Stimulated activated CD8-positive, alpha-beta memory T cell treated with anti-CD3 and anti-CD28 coated beads, Interleukin-12 subunit alpha, Interleukin-12 subunit beta, amount 100 ng/mL, for 1 hour (primary cell): ENCODE data around the gene OR6X1.
"Not testable (repeated sequence)": the region's sequence is repeated elsewhere in the genome, so short reads cannot be mapped to it uniquely, and the experiment has no call there.

Experiments
- DNase-seq: peaks from one replicate; pipeline ENCODE4 v3.0.0-alpha.2; 2020; ENCODE audit warnings: low read depth

The OR6X1 gene

GRCh38 chr11:123753110-123753509 is 1.2 kb downstream of the OR6X1 start:
- no peak for DNase-seq

GRCh38 chr11:123751781-123752180 is 2.5 kb downstream of the OR6X1 start:
- DNase-seq = no peak

GRCh38 chr11:123748349-123748748 is 6.0 kb downstream of the OR6X1 start:
- not testable (repeated sequence) for DNase-seq

- no peak for DNase-seq
Observed at GRCh38 chr11:123745764-123746451, 8.4 kb downstream of the OR6X1 start.

- no peak for DNase-seq
Observed at GRCh38 chr11:123742724-123743120, 11.6 kb downstream of the OR6X1 start.

GRCh38 chr11:123742031-123742723 is 12.1 kb downstream of the OR6X1 start:
- DNase-seq = no peak

GRCh38 chr11:123741159-123742030 is 12.9 kb downstream of the OR6X1 start, which contains the start of gene ZNF202:
Gene ZNF202 (minus strand): TSS chr11:123741660. CDS start chr11:123730888, 10,772 bp downstream.
- DNase-seq = peak; percentile 79

GRCh38 chr11:123740787-123741158 is 13.5 kb downstream of the OR6X1 start:
- DNase-seq = no peak

- no peak for DNase-seq
Observed at GRCh38 chr11:123738374-123738773, 15.9 kb downstream of the OR6X1 start.

GRCh38 chr11:123736769-123737168 is 17.5 kb downstream of the OR6X1 start:
- DNase-seq = no peak

- DNase-seq = no peak
Observed at GRCh38 chr11:123729602-123730001, 24.7 kb downstream of the OR6X1 start.

GRCh38 chr11:123725995-123726655 is 28.2 kb downstream of the OR6X1 start:
- no peak for DNase-seq

- no peak for DNase-seq
Observed at GRCh38 chr11:123719452-123719851, 34.9 kb downstream of the OR6X1 start.

GRCh38 chr11:123718469-123718868 is 35.8 kb downstream of the OR6X1 start:
- no peak for DNase-seq

GRCh38 chr11:123718063-123718462 is 36.3 kb downstream of the OR6X1 start:
- no peak for DNase-seq

GRCh38 chr11:123712627-123713026 is 41.7 kb downstream of the OR6X1 start:
- not testable (repeated sequence) for DNase-seq

GRCh38 chr11:123707606-123708205 is 46.6 kb downstream of the OR6X1 start:
- DNase-seq = peak; percentile 35

- DNase-seq = no peak
Observed at GRCh38 chr11:123707206-123707605, 47.1 kb downstream of the OR6X1 start.

GRCh38 chr11:123704341-123704740 is 50.0 kb downstream of the OR6X1 start:
- no peak for DNase-seq
